Suprapubic skin (tissue), 4 donors: Measurements from ENCODE around the gene BEST3. TPM values are rescaled to one million over a fixed set of nuclear protein-coding genes. Genes with fewer than 3 reads are reported as not detected.

Experiments
- DNase-seq, 2 donors: peaks; one replicate each; pipeline ENCODE4 v3.0.0-alpha.2; 2019; ENCODE audit warnings: low spot score in 2 of 2
- H3K27ac ChIP-seq: fragments of 200-600 bp; sonication (generic); one replicate; pipeline ENCODE4 v1.5.1; 2019
- H3K27me3 ChIP-seq: fragments of 200-600 bp; sonication (generic); one replicate; pipeline ENCODE4 v1.5.1; 2019
- H3K36me3 ChIP-seq: fragments of 200-600 bp; sonication (generic); one replicate; pipeline ENCODE4 v1.5.1; 2019
- H3K4me1 ChIP-seq: fragments of 200-600 bp; sonication (generic); one replicate; pipeline ENCODE4 v1.5.1; 2019
- H3K4me3 ChIP-seq: fragments of 200-600 bp; sonication (generic); one replicate; pipeline ENCODE4 v1.5.1; 2019; ENCODE audit warnings: mild to moderate bottlenecking
- H3K9me3 ChIP-seq: fragments of 200-600 bp; sonication (generic); one replicate; pipeline ENCODE4 v1.5.1; 2019
- EP300 ChIP-seq: sonication (generic); formaldehyde crosslinking; IDR thresholded peaks from one replicate; pipeline ENCODE4 v1.6.1; 2017; ENCODE audit warnings: antibody characterized with exemption
- POLR2A ChIP-seq, 2 donors: fragments of 450-650 bp; IDR thresholded peaks; one replicate each; pipeline ENCODE4 v1.6.1; 2017; ENCODE audit warnings: antibody characterized with exemption in 2 of 2, mild to moderate bottlenecking in 2 of 2, moderate library complexity in 2 of 2
- POLR2AphosphoS5 ChIP-seq, 3 donors: sonication (generic); formaldehyde crosslinking; IDR thresholded peaks; one replicate each; pipeline ENCODE4 v1.6.1; 2017; ENCODE audit warnings: antibody characterized with exemption in 3 of 3
- WGBS: methylation state at CpG from one replicate; pipeline ENCODE4 v1.1.5; 2018; 5-methylcytosine and 5-hydroxymethylcytosine counted together
- total RNA-seq, 4 donors: library from RNA; depleted of rRNA; stranded (reverse); fragments of >200 nt; gene quantifications; one replicate each; pipeline ENCODE4 v1.1.0, GENCODE V29; 2016
- TF ChIP-seq, protein P1 (sequence below), 2 donors: fragments of 200-600 bp in 1 of 2; fragments of 450-650 bp in 1 of 2; sonication (generic) in 1 of 2; IDR thresholded peaks; one replicate each; pipeline ENCODE4 v1.5.1; 2016 to 2019; ENCODE audit warnings: antibody characterized with exemption in 2 of 2, mild to moderate bottlenecking in 1 of 2, moderate library complexity in 1 of 2

Gene BEST3
- total RNA-seq, 4 donors from 2014 or later, result 0.52 to 0.98 TPM; not detected in 2

DNA sequence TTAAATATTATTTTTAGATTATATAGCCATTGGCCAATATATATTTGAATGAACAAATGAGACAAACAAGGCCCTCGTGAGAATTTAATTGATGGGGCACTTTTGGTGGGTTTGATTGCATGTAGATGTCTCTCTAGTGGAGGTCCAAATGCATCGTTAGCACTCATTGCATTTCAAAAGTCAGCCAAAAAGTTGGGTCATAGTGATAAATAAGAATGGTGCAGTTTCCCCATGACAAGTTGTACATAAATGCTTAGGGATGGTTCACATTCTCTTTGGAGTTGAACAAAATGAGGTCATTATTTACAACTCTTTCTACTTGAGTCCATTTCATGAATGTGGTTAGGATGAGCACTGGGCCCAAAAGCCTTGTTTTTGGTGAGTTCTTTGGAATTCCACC, 1.0 kb downstream of the BEST3 start:
- TF ChIP-seq POLR2A (IDR thresholded peaks at IDR 0.05), result no peak
- TF ChIP-seq POLR2AphosphoS5 (IDR thresholded peaks at IDR 0.05), result no peak
- TF ChIP-seq, protein P1, sequence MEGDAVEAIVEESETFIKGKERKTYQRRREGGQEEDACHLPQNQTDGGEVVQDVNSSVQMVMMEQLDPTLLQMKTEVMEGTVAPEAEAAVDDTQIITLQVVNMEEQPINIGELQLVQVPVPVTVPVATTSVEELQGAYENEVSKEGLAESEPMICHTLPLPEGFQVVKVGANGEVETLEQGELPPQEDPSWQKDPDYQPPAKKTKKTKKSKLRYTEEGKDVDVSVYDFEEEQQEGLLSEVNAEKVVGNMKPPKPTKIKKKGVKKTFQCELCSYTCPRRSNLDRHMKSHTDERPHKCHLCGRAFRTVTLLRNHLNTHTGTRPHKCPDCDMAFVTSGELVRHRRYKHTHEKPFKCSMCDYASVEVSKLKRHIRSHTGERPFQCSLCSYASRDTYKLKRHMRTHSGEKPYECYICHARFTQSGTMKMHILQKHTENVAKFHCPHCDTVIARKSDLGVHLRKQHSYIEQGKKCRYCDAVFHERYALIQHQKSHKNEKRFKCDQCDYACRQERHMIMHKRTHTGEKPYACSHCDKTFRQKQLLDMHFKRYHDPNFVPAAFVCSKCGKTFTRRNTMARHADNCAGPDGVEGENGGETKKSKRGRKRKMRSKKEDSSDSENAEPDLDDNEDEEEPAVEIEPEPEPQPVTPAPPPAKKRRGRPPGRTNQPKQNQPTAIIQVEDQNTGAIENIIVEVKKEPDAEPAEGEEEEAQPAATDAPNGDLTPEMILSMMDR (IDR thresholded peaks at IDR 0.05), result no peak
- TF ChIP-seq EP300, result no peak
- H3K9me3 ChIP-seq, result no peaks in the 10 kb centered on the region
- H3K4me3 ChIP-seq, result no peak overlapping the region
- H3K27me3 ChIP-seq, result no peaks in the 10 kb centered on the region
- WGBS, result 88% methylated on average over 2 of the region's 2 CpGs
- peaks cover 10% of the 10 kb centered on the region for H3K4me1 ChIP-seq
- H3K27ac ChIP-seq, result no peak overlapping the region
- H3K36me3 ChIP-seq, result no peaks in the 10 kb centered on the region
- DNase-seq, result no peak

DNA sequence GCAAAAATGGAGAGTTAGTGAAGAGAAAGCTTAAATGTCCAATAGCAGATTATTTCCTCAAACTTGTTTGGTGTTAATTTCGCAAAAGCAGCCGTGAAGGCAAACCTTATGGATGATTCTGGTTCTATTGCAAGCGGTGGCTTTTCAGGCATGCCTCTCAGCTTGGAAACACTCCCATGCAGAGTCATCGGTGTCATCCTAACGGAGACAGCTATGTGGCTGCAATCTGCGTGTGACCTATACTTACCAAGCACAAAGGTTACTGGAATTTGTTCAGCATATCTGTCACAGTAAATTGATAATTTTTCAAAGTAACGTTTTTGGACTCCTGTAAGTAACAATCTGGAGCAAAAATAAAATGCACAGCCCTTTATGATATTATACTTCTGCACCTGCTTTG, 5.0 kb downstream of the BEST3 start:
- Histone ChIP-seq H3K9me3 (no peaks in the 10 kb centered on the region), H3K4me1 (peaks cover 15% of the 10 kb centered on the region), H3K27me3 (no peaks in the 10 kb centered on the region), H3K36me3 (no peaks in the 10 kb centered on the region), H3K4me3 (no peak overlapping the region), H3K27ac (no peak overlapping the region)
- 82% methylated on average over 7 of the region's 7 CpGs for WGBS
- no peak for DNase-seq
- TF ChIP-seq POLR2A (IDR thresholded peaks at IDR 0.05) (no peak), EP300 (no peak), POLR2AphosphoS5 (IDR thresholded peaks at IDR 0.05) (no peak)
- TF ChIP-seq, protein P1 (IDR thresholded peaks at IDR 0.05), result no peak

DNA sequence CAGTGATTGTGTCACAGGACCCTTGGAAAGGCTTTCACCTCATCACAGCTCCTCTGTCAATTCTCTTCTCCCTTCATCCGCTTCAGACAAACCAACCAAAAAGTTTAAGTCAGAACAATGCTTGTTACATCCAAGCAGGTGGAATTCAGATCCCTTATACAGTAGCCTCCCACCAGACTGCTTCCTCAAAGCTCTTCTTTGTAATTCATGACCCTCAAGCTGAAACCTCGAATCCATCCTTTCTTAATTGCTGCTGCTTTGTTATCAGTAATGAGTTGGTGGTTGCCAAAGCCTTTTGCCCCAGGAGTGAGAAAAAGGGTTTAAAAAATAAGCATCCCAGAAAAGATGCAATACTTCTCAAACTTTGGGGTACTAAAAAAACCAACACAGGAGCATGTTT, 9.5 kb downstream of the BEST3 start:
- no peak for DNase-seq
- no peaks in the 10 kb centered on the region for H3K36me3 ChIP-seq
- H3K9me3 ChIP-seq, result no peaks in the 10 kb centered on the region
- no peak overlapping the region for H3K27ac ChIP-seq
- H3K4me1 ChIP-seq, result peaks cover 15% of the 10 kb centered on the region
- no peak overlapping the region for H3K4me3 ChIP-seq
- no peaks in the 10 kb centered on the region for H3K27me3 ChIP-seq
- 88% methylated on average over 2 of the region's 2 CpGs for WGBS
- no peak for TF ChIP-seq EP300
- no peak for TF ChIP-seq POLR2A (IDR thresholded peaks at IDR 0.05)
- TF ChIP-seq, protein P1 (IDR thresholded peaks at IDR 0.05), result no peak
- TF ChIP-seq POLR2AphosphoS5 (IDR thresholded peaks at IDR 0.05), result no peak

DNA sequence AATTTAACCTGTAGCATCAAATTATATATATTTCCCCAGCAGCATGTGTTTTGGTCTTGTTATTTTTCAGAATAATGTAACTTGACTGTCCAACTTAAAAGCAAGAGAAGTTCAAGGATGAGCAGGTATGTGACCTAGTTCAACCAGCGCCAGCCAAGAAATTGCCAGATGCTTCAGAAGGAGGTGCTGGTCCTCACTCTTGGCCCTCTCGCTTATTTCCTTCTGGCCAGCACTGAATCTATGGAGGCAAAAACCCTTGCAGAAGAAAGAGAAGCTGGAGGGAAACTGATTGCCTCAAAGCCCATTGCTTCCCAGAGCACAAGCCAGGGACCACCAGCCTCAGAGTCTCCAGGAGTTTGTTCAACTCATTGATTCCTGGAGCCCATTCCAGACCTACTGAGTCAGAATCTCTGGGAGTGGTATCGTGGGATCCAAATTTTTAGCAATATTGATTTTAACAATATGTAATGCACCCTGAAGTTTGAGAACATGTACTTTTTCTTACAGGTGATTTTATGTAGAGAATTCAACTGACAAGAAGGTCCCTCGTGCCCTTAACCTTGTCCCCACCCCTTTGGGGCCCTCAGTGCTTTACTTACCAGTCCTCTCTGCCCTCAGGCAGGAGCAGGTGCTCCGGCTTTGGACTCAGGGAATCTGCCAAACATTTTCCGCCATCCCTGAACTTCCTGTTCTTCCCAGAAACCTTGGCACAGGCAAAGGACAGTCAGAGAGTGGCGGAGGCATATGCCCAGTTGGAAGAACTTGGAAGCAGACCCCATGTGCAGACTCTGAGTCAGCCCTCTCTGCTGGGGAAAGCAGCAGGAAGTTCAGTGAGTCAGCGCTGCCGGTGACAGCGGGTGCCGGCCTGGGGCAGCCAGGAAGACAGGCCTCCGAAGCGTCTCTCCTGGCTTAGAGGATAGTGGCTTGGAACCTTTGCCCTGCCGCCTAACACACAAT, 10.4 kb downstream of the BEST3 start:
- Histone ChIP-seq H3K27me3 (no peaks in the 10 kb centered on the region), H3K4me3 (no peak overlapping the region), H3K27ac (no peak overlapping the region), H3K36me3 (no peaks in the 10 kb centered on the region), H3K4me1 (peaks cover 15% of the 10 kb centered on the region), H3K9me3 (no peaks in the 10 kb centered on the region)
- TF ChIP-seq, protein P1 (IDR thresholded peaks at IDR 0.05), result no peak
- TF ChIP-seq POLR2A (IDR thresholded peaks at IDR 0.05), result no peak
- peak in 2 of 3 donors; percentile 38 to 43 for TF ChIP-seq POLR2AphosphoS5 (IDR thresholded peaks at IDR 0.05)
- 26% methylated on average over 13 of the region's 14 CpGs for WGBS
- peak in 1 of 2 donors; percentile 74 for DNase-seq

DNA sequence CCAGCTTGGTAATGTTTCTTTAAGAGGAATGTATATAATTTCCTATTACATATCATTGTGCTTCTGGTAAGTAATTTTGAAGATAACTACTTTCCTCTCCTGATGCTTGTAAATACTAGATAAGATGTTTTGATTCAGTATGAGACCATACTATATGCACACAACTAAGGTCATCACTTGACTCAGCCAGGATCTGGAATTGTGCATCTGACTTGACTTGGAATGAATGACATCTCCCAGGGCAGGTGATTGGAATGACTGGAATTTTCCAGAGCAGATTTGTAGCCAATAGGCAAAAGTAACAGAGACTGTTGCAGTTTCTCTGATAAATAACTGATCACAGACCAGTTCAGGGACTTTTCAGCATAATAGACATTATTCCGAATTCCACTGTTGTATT, 11.1 kb downstream of the BEST3 start:
- Histone ChIP-seq H3K27me3 (no peaks in the 10 kb centered on the region), H3K4me1 (peaks cover 15% of the 10 kb centered on the region), H3K36me3 (no peaks in the 10 kb centered on the region), H3K4me3 (no peak overlapping the region), H3K9me3 (no peaks in the 10 kb centered on the region), H3K27ac (no peak overlapping the region)
- TF ChIP-seq POLR2A (IDR thresholded peaks at IDR 0.05) (no peak), EP300 (no peak), POLR2AphosphoS5 (IDR thresholded peaks at IDR 0.05) (no peak)
- TF ChIP-seq, protein P1 (IDR thresholded peaks at IDR 0.05), result no peak
- WGBS, result 67% methylated on average over 1 of the region's 1 CpG
- DNase-seq, result no peak
